WERI-Rb-1 (cell line): Measurements from ENCODE around the gene KIF5A.

Experiments
- DNase-seq: peaks from one replicate; pipeline ENCODE4 v3.0.0-alpha.2; 2020
- H3K27ac ChIP-seq: fragments of 250-450 bp; sonication (Bioruptor Pico); 2 replicates; pipeline ENCODE4 v1.5.1; 2020; ENCODE audit warnings: mild to moderate bottlenecking, moderate library complexity
- H3K27me3 ChIP-seq: fragments of 250-450 bp; sonication (Bioruptor Pico); 2 replicates; pipeline ENCODE4 v1.5.1; 2021; ENCODE audit warnings: mild to moderate bottlenecking, low read depth, moderate library complexity; ENCODE audit not compliant: insufficient read depth, severe bottlenecking
- H3K36me3 ChIP-seq: fragments of 250-450 bp; sonication (Bioruptor Pico); 2 replicates; pipeline ENCODE4 v1.5.1; 2020; ENCODE audit warnings: mild to moderate bottlenecking, moderate library complexity
- H3K4me3 ChIP-seq: 2 replicates; pipeline ENCODE4 v1.5.1; 2011; ENCODE audit warnings: low read depth, mild to moderate bottlenecking, control low read depth, low read length
- H3K9me3 ChIP-seq: fragments of 250-450 bp; sonication (Bioruptor Pico); 2 replicates; pipeline ENCODE4 v1.5.1; 2021; ENCODE audit warnings: mild to moderate bottlenecking, moderate library complexity; ENCODE audit not compliant: severe bottlenecking
- CTCF ChIP-seq: IDR thresholded peaks from 2 replicates; pipeline ENCODE4 v1.5.1; 2011; ENCODE audit warnings: low read depth, mild to moderate bottlenecking, control low read depth, inconsistent platforms, low read length

KIF5A gene

GRCh38 chr12:57580466-57580795 lies 30.6 kb downstream of the KIF5A start:
- Histone ChIP-seq H3K4me3 (no peak overlapping the region), H3K36me3 (peaks cover 57% of the 10 kb centered on the region), H3K27ac (no peak overlapping the region), H3K9me3 (no peaks in the 10 kb centered on the region), H3K27me3 (no peaks in the 10 kb centered on the region)
- no peak for TF ChIP-seq CTCF
- no peak for DNase-seq

- no peak for DNase-seq
- Histone ChIP-seq H3K4me3 (no peak overlapping the region), H3K27me3 (no peaks in the 10 kb centered on the region), H3K27ac (no peak overlapping the region), H3K9me3 (no peaks in the 10 kb centered on the region), H3K36me3 (peaks cover 43% of the 10 kb centered on the region)
- TF ChIP-seq CTCF: no peak
These were observed 32.0 kb downstream of the KIF5A start for GRCh38 chr12:57581802-57582201.

GRCh38 chr12:57582440-57582839 lies 32.6 kb downstream of the KIF5A start:
- Histone ChIP-seq H3K36me3 (peaks cover 42% of the 10 kb centered on the region), H3K27me3 (no peaks in the 10 kb centered on the region), H3K27ac (no peak overlapping the region), H3K4me3 (no peak overlapping the region), H3K9me3 (no peaks in the 10 kb centered on the region)
- no peak for DNase-seq
- no peak for TF ChIP-seq CTCF

GRCh38 chr12:57583008-57583831 lies 33.4 kb downstream of the KIF5A start:
- Histone ChIP-seq H3K9me3 (no peaks in the 10 kb centered on the region), H3K27me3 (no peaks in the 10 kb centered on the region), H3K36me3 (peaks cover 35% of the 10 kb centered on the region), H3K4me3 (no peak overlapping the region), H3K27ac (no peak overlapping the region)
- peak; percentile 85 for TF ChIP-seq CTCF
- DNase-seq: peak; percentile 79

- DNase-seq: no peak
- Histone ChIP-seq H3K36me3 (peaks cover 27% of the 10 kb centered on the region), H3K27me3 (no peaks in the 10 kb centered on the region), H3K9me3 (no peaks in the 10 kb centered on the region), H3K4me3 (no peak overlapping the region), H3K27ac (no peak overlapping the region)
- no peak for TF ChIP-seq CTCF
These were observed 34.2 kb downstream of the KIF5A start for GRCh38 chr12:57584050-57584449.

- H3K36me3 ChIP-seq: peaks cover 25% of the 10 kb centered on the region
- no peaks in the 10 kb centered on the region for H3K9me3 ChIP-seq
- no peaks in the 10 kb centered on the region for H3K27me3 ChIP-seq
- TF ChIP-seq CTCF: no peak
- no peak overlapping the region for H3K4me3 ChIP-seq
- DNase-seq: no peak
- no peak overlapping the region for H3K27ac ChIP-seq
These were observed 34.8 kb downstream of the KIF5A start for GRCh38 chr12:57584690-57585089.
